Fibroblast of skin of scalp (primary cell): ENCODE results near the gene MAPK12.
A peak's percentile ranks its signal among the peaks of the same experiment; 100 is the strongest.
"Not testable (repeated sequence)": the region's sequence is repeated elsewhere in the genome, so short reads cannot be mapped to it uniquely, and the experiment has no call there.

ENCODE experiments used
- DNase-seq: peaks from one replicate; pipeline ENCODE4 v3.0.0-alpha.2; 2013

Gene MAPK12

DNA sequence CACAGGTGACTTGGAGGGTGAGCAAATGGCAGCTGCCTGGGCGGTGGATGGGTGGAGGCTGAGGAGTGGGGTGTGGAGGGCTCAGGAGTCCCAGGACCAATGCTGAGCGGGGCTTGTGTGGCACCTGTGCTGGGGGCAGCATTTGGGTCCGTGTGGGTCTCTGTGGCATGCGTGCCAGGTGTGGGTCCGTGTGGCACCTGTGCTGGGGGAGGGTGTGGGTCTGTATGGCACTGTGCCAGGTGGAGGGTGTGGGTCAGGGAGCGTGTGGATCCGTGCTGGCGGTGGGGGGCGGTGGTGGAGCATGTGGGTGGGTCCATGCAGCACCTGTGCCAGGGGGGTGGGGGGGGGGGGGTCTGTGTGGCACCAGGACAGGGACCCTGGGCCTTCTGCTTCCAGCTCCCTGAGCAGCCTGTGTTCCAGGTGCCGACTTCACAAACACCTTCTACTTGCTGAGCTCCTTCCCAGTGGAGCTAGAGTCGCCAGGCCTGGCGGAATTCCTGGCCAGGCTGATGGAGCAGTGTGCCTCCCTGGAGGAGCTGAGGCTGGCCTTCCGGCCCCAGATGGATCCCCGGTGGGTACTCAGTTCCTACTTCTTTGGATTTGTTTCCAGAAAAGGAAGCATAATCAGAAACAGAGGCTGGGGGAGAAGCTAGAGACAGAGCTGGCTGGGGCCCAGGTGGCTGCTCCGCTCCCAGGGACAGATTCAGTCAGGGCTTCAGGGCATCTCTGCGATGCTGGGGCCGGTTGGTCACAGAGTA lies 46.0 kb downstream of the MAPK12 start:
- no peak for DNase-seq

DNA sequence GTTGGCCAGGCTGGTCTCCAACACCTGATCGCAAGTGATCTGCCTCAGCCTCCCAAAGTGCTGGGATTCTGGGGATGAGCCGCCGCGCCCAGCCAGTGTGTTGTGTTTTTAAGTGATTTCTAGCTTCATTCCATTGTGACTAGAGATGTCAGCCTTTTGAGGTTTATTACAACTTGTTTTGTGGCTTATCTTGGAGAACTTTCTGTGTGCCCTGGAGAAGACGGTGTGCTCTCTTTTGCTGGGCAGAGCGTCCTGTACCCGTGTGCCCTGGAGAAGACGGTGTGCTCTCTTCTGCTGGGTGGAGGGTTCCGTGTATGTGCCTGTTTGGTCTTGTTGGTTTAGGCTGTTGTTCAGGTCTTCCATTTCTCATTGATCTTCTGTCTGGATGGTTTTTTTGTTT lies 48.2 kb downstream of the MAPK12 start:
- no peak for DNase-seq

DNA sequence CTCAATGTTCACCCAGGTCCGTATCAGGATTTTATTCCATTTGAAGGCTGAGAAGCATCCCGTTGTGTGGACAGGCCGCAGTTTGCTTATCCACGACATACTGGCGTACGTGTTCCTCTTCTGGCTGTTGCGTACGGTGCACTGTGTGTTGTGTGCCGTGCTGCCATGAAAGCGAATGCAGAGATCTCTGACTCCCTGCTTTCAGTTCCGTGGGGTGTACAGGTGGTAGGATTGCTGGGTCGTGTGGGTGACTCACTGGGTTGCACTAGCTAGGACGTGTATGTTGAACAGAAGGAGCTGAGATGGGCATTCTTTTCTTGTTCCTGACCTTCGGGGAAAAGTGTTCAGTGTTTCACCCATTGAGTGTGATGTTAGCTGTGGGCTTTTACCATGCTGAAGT lies 50.3 kb downstream of the MAPK12 start:
- DNase-seq = no peak

DNA sequence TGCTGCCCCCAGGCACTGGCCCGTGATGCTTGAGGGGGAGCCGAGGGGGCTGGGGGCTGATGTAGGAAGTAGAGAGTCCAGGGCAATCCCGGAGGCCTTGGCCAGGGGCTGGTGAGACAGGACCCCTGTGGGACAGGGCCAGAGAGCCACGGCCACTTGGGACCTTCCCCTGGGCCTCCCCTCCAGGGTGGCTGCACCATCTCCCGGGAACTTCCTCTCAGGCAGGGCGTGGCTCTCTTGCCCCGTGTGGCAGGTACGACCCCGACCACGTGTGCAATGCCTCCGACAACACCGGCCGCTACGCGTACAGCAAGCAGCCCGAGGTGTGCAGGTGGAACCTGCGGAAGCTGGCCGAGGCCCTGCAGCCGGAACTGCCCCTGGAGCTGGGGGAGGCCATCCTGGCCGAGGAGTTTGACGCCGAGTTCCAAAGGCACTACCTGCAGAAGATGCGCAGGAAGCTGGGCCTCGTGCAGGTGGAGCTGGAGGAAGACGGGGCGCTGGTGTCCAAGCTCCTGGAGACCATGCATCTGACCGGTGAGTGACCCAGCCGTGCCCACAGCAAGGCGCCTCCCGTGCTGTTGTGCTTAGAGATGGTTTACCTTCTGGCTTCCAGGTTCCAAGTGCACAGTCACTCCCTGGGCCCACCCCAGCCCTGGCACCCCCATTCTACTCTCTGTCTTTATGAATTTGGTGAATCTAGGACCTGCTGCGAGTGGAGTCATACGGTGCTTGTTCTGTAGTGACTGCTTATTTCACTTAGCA lies 50.9 kb downstream of the MAPK12 start:
- no peak for DNase-seq

DNA sequence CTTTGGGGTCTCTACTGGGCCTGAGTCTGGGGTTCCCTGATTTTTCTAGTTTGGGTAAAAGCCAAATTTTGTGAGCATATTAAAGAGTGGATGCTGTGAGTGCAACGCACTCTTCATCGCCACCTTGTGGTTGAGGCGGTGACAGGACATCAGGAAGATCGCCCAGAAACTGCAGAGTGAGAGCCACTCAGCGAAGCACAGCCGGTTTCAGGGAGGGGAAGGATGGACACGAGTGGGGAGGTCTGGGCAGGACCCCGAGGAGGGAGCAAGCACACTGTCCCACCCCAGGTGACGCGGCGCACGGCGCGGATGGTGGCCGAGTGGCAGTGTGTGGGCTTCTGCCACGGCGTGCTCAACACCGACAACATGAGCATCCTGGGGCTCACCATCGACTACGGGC lies 51.6 kb downstream of the MAPK12 start:
- DNase-seq = peak; percentile 63

DNA sequence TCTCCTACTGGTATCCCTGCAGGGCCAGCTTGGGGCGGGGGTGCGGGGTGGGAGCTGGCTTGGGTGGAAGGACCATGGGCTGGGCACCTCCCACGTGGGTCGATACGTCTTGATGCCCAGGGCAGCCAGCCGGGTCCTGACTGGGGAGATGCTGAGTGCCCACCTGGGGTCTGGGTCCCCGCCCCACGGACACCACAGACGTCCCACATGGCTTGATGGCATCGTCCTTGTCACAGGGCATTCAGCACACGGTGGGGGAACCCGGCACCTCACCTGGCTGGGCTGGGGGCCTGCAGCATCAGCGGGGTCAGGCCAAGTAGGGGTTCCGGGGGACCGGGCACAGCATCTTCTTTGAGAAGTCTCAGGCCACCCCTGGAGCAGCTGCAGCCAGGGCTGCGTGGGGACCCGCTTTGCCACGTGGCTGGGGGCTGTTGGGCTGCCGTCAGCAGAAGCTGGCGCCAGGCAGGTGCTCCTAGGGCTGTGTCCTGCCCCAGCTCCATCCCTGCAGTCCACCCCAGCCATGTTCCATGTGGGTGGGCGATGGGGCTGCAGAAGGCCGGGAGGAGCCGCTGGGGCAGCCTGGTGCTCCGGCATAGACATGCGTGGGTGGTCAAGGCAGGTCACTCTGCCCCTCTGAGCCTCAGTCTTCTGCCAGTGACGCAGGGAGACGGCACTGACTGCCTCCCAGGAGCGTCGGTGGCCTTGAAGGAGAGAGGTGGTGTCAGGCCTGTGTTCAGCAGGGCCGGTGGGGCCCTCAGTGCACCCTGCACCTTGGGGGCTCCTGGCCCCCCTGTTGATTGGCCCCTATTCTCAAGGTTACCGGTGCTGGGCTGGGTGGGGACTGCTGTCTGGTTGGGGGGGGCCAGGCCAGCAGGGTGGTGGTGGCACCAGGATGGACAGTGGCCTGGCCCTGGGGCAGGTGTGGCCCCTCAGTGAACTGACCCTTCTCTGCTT lies 52.3 kb downstream of the MAPK12 start:
- DNase-seq = no peak

DNA sequence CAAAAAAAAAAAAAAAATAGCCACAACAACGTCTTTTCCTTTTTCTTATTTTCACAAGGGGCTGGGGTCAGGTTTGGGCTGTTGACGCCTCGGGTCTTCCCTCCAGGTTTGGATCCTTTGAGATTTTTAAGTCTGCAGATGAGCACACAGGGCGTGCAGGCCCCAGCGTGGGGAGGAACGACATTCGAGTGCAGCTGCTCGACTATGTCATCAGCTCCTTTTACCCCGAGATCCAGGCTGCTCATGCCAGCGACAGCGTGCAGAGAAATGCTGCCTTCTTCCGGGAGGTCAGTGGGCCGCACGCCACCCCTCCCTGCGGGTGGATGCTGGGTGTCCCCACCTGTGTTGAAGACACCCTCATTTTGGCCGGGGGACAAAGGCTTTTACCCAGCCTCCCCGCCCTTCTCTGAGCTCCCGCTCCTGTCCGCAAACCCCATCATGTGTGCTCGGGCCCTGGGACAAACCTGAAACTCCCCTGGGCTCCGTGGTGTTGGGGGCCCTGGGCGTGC lies 53.0 kb downstream of the MAPK12 start:
- no peak for DNase-seq

DNA sequence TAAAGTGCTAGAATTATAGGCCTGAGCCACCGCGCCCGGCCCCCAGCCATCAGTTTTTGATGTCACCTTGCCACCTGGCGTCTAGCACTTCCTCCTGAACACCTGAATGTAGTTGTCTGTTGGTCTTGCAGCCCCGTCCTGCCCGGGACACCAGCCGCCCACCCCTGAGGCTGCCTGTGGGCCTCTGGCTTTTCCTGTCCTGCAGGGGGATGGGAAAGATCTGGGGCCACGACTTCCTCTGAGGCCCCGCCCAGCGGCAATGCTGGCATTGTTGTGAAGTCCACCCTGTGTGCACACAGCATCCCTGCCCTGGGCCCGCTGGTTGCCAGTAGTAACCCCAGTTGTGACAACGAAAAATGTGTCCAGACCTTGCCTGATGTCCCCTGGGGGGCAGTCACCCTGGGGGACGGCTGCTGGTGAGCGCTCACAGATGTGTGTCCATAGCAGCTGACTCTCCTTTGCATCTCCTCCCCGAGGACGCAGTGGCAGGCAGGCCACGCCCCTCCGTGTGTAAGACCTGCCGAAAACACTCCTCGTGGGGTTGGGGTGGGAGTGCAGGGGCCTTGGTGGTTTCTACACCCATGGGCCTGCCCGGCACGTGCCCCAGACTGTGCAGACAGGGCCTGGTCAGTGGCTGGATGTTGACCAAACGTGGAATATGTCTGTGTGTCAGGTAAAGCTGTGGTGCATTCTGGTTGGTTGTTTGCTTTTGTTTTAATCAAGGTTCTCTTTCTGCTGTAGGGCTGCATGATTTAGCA lies 53.9 kb downstream of the MAPK12 start:
- no peak for DNase-seq

DNA sequence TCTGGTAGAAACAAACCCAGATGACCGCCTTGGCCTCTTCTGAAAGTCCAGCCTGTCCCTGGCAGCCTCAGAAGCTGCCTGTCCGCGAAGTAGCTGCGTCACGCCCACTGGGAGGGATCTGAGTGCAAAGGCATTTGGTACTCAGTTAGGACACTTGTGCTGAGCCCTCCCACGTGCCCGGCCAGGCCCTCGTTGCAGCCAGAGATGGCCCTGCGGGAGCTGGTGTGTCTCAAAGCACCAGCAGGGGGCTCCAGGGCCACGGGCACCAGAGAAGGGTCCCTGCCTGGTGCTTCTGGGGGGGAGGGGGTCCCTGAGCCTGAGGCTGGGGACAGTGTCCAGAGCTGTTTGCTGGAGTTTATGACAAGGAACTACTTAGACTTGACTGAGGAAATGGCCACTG lies 54.9 kb downstream of the MAPK12 start:
- DNase-seq = peak; percentile 29

DNA sequence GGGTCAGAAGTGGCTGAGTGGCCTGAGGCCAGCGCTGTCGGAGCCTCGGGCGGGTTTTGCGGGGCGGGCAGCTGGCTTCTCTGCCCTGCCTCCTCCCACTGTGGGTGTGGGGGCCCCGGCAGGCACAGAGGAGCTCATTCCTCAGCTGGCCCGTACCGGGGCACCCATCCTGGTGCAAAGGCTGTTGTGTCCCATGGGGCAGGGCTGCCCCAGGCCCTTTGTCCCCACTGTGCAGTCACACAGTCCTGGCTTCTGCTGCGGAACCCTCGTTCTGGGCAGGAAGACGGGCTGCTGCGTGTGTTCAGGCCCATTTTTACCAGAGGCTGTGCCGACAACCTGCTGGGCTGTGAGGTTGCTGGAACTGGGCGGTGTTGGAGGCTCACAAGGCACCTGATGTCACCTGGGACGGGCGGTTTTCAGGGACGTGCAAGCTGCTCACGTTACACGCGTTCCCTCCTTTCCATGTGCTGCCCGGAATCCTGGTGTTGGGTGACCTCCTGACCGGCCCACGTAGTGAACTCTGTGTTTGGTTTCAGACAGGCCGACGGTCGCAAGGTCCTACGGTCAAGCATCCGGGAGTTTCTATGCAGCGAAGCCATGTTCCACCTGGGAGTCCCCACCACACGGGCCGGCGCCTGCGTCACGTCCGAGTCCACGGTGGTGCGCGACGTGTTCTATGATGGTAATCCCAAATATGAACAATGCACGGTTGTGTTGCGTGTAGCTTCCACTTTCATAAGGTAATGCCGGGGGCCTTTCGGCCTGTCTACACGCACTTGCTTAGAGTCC lies 55.5 kb downstream of the MAPK12 start:
- DNase-seq = no peak

DNA sequence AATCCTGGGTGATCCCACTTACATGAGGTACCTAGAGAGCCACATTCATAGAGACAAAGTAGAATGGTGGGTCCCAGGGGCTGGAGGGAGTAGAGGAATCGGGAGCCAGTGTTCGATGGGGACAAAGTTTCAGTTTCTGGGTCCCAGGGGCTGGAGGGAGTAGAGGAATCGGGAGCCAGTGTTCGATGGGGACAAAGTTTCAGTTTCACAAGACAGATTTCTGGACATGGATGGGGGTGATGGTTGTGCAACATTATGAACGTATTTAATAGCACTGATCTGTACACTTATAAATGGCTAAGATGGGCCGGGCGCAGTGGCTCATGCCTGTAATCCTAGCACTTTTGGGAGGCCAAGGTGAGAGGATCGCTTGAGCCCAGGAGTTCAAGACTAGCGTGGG lies 56.5 kb downstream of the MAPK12 start:
- not testable (repeated sequence) for DNase-seq

DNA sequence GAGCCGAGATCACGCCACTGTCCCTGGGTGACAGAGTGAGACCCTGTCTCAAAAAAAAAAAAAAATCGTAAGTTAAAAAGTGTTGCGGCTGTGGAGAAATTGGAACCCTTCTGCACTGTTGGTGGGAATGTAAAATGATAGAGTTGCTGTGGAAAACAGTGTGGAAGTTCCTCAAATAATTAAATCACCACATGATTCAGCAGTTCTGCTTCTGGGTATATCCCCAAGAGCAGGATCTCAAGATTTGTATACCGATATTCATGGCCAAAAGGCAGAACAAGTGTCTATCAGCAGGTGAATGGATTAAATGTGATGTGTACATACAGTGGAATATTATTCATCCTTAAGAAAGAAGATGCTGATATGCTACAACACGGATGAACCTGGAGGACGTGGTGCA lies 56.9 kb downstream of the MAPK12 start:
- no peak for DNase-seq

DNA sequence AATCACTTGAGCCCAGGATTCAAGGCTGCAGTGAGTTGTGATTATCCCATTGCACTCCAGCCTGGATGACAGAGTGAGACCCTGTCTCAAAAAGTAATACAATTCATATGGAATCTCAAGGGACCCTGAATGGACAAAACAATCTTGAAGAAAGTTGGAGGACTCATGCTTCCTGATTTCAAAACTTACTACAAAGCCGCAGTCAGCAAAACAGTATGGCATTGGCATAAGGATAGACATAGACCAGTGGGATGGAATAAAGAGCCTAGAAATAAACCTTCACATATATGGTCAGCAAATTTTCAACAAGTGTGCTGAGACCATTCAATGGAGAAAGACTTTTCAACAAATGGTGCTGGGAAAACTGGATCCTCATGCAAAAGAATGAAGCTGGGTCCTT lies 58.2 kb downstream of the MAPK12 start:
- no peak for DNase-seq
